SK-N-SH (cell line): ENCODE measurements around the gene HIPK1. TPM values are rescaled to one million over a fixed set of nuclear protein-coding genes. Genes with fewer than 3 reads are reported as not detected.
A peak's percentile ranks its signal among the peaks of the same experiment; 100 is the strongest.

Experiments used
- CTCF ChIA-PET: fragments of 300-600, 350-600 bp; formaldehyde crosslinking; extraction: SDS; loops from one replicate; lab custom pipeline; 2021; lab: Yijun Ruan, JAX
- POLR2A ChIA-PET: fragments of 350-600 bp; sonication (Branson Sonifier 250); formaldehyde crosslinking; extraction: SDS; loops from one replicate; lab custom pipeline; 2020; ENCODE audit warnings: antibody characterized with exemption, inconsistent platforms; lab: Yijun Ruan, JAX
- DNase-seq: peaks from one replicate; pipeline ENCODE4 v3.0.0; 2012
- H2AFZ ChIP-seq: fragments of 200-600 bp; sonication (generic); 2 replicates; pipeline ENCODE4 v1.8.1; 2016; ENCODE audit warnings: antibody characterized with exemption, mild to moderate bottlenecking, low read depth
- H3F3A ChIP-seq: fragments of 200-600 bp; sonication (generic); replicated peaks from 2 replicates; pipeline ENCODE3; 2016; ENCODE audit warnings: antibody characterized with exemption, mild to moderate bottlenecking; ENCODE audit not compliant: insufficient read depth
- H3K27ac ChIP-seq, 2 experiments: fragments of 200-500 bp in 1 of 2; fragments of 200-600 bp in 1 of 2; sonication (Bioruptor generic) in 1 of 2; sonication (generic), shearing (Covaris generic) in 1 of 2; 2 replicates each; pipeline versions ENCODE4 v1.5.1 to v1.6.1; 2014 to 2016; ENCODE audit warnings: low read depth in 2 of 2, inconsistent platforms in 1 of 2, low read length in 1 of 2, mild to moderate bottlenecking in 1 of 2, mixed read lengths in 1 of 2
- H3K27me3 ChIP-seq: fragments of 200-600 bp; sonication (generic), shearing (Covaris generic); 2 replicates; pipeline ENCODE4 v1.6.1; 2016; ENCODE audit warnings: mixed run types; ENCODE audit not compliant: insufficient read depth
- H3K36me3 ChIP-seq, 2 experiments: fragments of 200-500 bp in 1 of 2; fragments of 200-600 bp in 1 of 2; sonication (Bioruptor generic) in 1 of 2; sonication (generic) in 1 of 2; replicated peaks in 1 of 2; 2 replicates each; pipeline versions ENCODE3 to v1.5.1; 2014 to 2016; ENCODE audit warnings: low read length in 1 of 2, mild to moderate bottlenecking in 1 of 2; ENCODE audit not compliant: insufficient read depth in 2 of 2, control insufficient read depth in 1 of 2
- H3K4me1 ChIP-seq, 2 experiments: fragments of 200-500 bp in 1 of 2; fragments of 200-600 bp in 1 of 2; sonication (Bioruptor generic) in 1 of 2; sonication (generic), shearing (Covaris generic) in 1 of 2; 2 replicates each; pipeline versions ENCODE4 v1.5.1 to v1.6.1; 2014 to 2016; ENCODE audit warnings: low read depth in 1 of 2, low read length in 1 of 2, mixed run types in 1 of 2; ENCODE audit not compliant: insufficient read depth in 2 of 2, control insufficient read depth in 1 of 2
- H3K4me2 ChIP-seq: fragments of 200-600 bp; sonication (generic), shearing (Covaris generic); 2 replicates; pipeline ENCODE4 v1.6.1; 2017; ENCODE audit warnings: mixed run types
- H3K4me3 ChIP-seq, 2 experiments: fragments of 200-500 bp in 1 of 2; fragments of 200-600 bp in 1 of 2; sonication (Bioruptor generic) in 1 of 2; sonication (generic), shearing (Covaris generic) in 1 of 2; 2 replicates each; pipeline versions ENCODE4 v1.5.1 to v1.8.1; 2014 to 2016; ENCODE audit warnings: low read depth in 2 of 2, inconsistent platforms in 1 of 2, low read length in 1 of 2, mild to moderate bottlenecking in 1 of 2, mixed read lengths in 1 of 2, moderate library complexity in 1 of 2
- H3K79me2 ChIP-seq: fragments of 200-600 bp; sonication (generic); 2 replicates; pipeline ENCODE4 v1.8.1; 2017; ENCODE audit warnings: mild to moderate bottlenecking; ENCODE audit not compliant: insufficient read depth
- H3K9ac ChIP-seq: fragments of 200-600 bp; sonication (generic); 2 replicates; pipeline ENCODE4 v1.6.1; 2017; ENCODE audit warnings: mixed run types
- H3K9me2 ChIP-seq: fragments of 200-600 bp; sonication (generic); 2 replicates; pipeline ENCODE4 v1.6.1; 2017; ENCODE audit warnings: mixed run types
- H3K9me3 ChIP-seq: fragments of 200-600 bp; sonication (generic); 2 replicates; pipeline ENCODE4 v1.6.1; 2017; ENCODE audit warnings: mixed run types, mild to moderate bottlenecking, moderate library complexity
- H4K20me1 ChIP-seq: fragments of 200-600 bp; sonication (generic); 2 replicates; pipeline ENCODE4 v1.6.1; 2017; ENCODE audit warnings: mild to moderate bottlenecking, mixed run types; ENCODE audit not compliant: insufficient read depth
- CHD2 ChIP-seq: fragments of 150-350 bp; IDR thresholded peaks from 2 replicates; pipeline ENCODE4 v1.6.1; 2018; ENCODE audit warnings: low read length; ENCODE audit not compliant: partially characterized antibody
- ELF1 ChIP-seq: IDR thresholded peaks from 2 replicates; pipeline ENCODE4 v1.4.0; 2012
- FOXJ3 ChIP-seq: sonication (generic); formaldehyde crosslinking; IDR thresholded peaks from 2 replicates; pipeline ENCODE4 v1.5.1; 2020; ENCODE audit warnings: mild to moderate bottlenecking, missing genetic modification reagents
- MAX ChIP-seq: IDR thresholded peaks from 2 replicates; pipeline ENCODE4 v1.4.0; 2012; ENCODE audit warnings: low read depth
- MXI1 ChIP-seq: IDR thresholded peaks from 2 replicates; pipeline ENCODE4 v1.6.1; 2012; ENCODE audit warnings: mild to moderate bottlenecking, low read depth, low read length, improper control_type of control experiment
- POLR2AphosphoS5 ChIP-seq: IDR thresholded peaks from 2 replicates; pipeline ENCODE4 v1.6.1; 2012; ENCODE audit warnings: low read depth, low read length
- RAD21 ChIP-seq: IDR thresholded peaks from 2 replicates; pipeline ENCODE4 v1.6.1; 2012; ENCODE audit warnings: mild to moderate bottlenecking, low read length
- RCOR1 ChIP-seq: fragments of 150-350 bp; IDR thresholded peaks from 2 replicates; pipeline ENCODE4 v1.6.1; 2017; ENCODE audit warnings: antibody characterized with exemption, low read length
- RFX5 ChIP-seq: IDR thresholded peaks from 2 replicates; pipeline ENCODE4 v1.6.1; 2012; ENCODE audit warnings: mild to moderate bottlenecking, improper control_type of control experiment, low read length
- TAF1 ChIP-seq: IDR thresholded peaks from 2 replicates; pipeline ENCODE4 v1.6.1; 2012; ENCODE audit warnings: low read depth, mild to moderate bottlenecking, low read length, moderate library complexity, borderline replicate concordance
- WGBS: methylation state at CpG from one replicate; pipeline ENCODE4 v1.1.6; 2017; ENCODE audit warnings: low lambda C conversion rate; 5-methylcytosine and 5-hydroxymethylcytosine counted together
- polyA plus RNA-seq, 3 experiments: library from polyadenylated mRNA; depleted of rRNA; stranded (reverse); fragments of >200 nt; gene quantifications; 2 replicates each; pipeline ENCODE4 v1.2.3, GENCODE V29; 2012
- TF ChIP-seq, protein P1 (sequence below): IDR thresholded peaks from 2 replicates; pipeline ENCODE4; 2012
- TF ChIP-seq, protein P2 (sequence below): IDR thresholded peaks from 2 replicates; pipeline ENCODE4 v1.6.1; 2012; ENCODE audit warnings: mild to moderate bottlenecking, low read depth, low read length, moderate library complexity

Gene HIPK1
- polyA plus RNA-seq, 1 of the 3 experiments (the other 2 are of a cell fraction), result 7.1 TPM

- TF ChIP-seq TAF1, result no peak
- no peak for TF ChIP-seq RAD21
- no peak for TF ChIP-seq RFX5
- no peak for TF ChIP-seq POLR2AphosphoS5
- TF ChIP-seq RCOR1, result no peak
- TF ChIP-seq, protein P1, sequence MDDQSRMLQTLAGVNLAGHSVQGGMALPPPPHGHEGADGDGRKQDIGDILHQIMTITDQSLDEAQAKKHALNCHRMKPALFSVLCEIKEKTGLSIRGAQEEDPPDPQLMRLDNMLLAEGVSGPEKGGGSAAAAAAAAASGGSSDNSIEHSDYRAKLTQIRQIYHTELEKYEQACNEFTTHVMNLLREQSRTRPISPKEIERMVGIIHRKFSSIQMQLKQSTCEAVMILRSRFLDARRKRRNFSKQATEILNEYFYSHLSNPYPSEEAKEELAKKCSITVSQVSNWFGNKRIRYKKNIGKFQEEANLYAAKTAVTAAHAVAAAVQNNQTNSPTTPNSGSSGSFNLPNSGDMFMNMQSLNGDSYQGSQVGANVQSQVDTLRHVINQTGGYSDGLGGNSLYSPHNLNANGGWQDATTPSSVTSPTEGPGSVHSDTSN, result no peak
- no peak for TF ChIP-seq CHD2
- TF ChIP-seq MAX, result no peak
- TF ChIP-seq ELF1, result no peak
- no peak for TF ChIP-seq FOXJ3 (CRISPR knock-in tag)
Observed at GRCh38 chr1:113903501-113904292, 25.4 kb upstream of the HIPK1 start (continued).

DNA sequence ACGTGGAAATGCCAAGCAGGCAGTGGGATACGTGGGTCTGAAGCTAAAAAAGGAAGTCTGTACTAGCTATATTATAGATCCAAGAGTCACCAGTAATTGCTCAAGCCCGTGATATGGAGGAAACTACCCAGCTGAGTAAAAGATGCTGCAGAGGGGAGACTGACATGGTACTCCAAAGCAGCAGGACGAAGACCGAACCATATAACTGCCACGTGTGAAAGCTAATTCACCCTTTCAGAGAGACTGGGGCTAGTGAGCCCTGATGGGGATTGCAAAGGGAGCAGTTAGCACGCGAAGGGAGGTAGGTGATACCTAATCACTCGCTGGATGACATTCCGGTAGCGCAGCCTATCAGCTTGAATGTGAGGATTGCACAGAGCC lies 24.8 kb upstream of the HIPK1 start:
- WGBS, result under 1% methylated on average over 10 of the region's 11 CpGs
- Histone ChIP-seq H4K20me1 (no peaks in the 10 kb centered on the region), H3K9me2 (no peaks in the 10 kb centered on the region), H3K9me3 (no peaks in the 10 kb centered on the region), H3K27ac (peak overlapping the region; percentile 90 to 93), H3K4me3 (peak overlapping the region; percentile 62 to 72), H2AFZ (peak overlapping the region; percentile 85), H3K27me3 (no peaks in the 10 kb centered on the region), H3K36me3 (peaks cover 18 to 20% of the 10 kb centered on the region in 2 experiments), H3K9ac (peak overlapping the region; percentile 85), H3K4me2 (peak overlapping the region; percentile 87), H3K79me2 (peaks cover 51% of the 10 kb centered on the region), H3K4me1 (peaks cover 0 to 11% of the 10 kb centered on the region in 2 experiments; a peak in 2 of 4 replicates), H3F3A (no peaks in the 10 kb centered on the region)
- ChIA-PET POLR2A (interaction anchor here (0.7 to 1.5 kb wide), 5 partner anchors 11 to 93 kb away, joined by 3 to 21 read pairs (median 3); partner anchors contain the start of gene HIPK1), CTCF (interaction anchor here (0.8 to 4.0 kb wide), 8 partner anchors 25 to 378 kb away, joined by 3 to 19 read pairs (median 4); partner anchors contain the start of genes HIPK1, OLFML3 and PHTF1)
- TF ChIP-seq, protein P2, sequence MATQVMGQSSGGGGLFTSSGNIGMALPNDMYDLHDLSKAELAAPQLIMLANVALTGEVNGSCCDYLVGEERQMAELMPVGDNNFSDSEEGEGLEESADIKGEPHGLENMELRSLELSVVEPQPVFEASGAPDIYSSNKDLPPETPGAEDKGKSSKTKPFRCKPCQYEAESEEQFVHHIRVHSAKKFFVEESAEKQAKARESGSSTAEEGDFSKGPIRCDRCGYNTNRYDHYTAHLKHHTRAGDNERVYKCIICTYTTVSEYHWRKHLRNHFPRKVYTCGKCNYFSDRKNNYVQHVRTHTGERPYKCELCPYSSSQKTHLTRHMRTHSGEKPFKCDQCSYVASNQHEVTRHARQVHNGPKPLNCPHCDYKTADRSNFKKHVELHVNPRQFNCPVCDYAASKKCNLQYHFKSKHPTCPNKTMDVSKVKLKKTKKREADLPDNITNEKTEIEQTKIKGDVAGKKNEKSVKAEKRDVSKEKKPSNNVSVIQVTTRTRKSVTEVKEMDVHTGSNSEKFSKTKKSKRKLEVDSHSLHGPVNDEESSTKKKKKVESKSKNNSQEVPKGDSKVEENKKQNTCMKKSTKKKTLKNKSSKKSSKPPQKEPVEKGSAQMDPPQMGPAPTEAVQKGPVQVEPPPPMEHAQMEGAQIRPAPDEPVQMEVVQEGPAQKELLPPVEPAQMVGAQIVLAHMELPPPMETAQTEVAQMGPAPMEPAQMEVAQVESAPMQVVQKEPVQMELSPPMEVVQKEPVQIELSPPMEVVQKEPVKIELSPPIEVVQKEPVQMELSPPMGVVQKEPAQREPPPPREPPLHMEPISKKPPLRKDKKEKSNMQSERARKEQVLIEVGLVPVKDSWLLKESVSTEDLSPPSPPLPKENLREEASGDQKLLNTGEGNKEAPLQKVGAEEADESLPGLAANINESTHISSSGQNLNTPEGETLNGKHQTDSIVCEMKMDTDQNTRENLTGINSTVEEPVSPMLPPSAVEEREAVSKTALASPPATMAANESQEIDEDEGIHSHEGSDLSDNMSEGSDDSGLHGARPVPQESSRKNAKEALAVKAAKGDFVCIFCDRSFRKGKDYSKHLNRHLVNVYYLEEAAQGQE, result no peak
- TF ChIP-seq MXI1, result peak; percentile 69; the same call in 1 of the 2 replicates
- peak; percentile 44 for DNase-seq
